DMS79 treated with DMSO at 0.1 percent for 48 hours (cell line): ENCODE results near the gene ZNF253.
"Not testable (repeated sequence)": the region's sequence is repeated elsewhere in the genome, so short reads cannot be mapped to it uniquely, and the experiment has no call there.

Experiments used
- DNase-seq: peaks from one replicate; lab custom pipeline; 2025; lab: John Stamatoyannopoulos, UW

Gene ZNF253

DNA sequence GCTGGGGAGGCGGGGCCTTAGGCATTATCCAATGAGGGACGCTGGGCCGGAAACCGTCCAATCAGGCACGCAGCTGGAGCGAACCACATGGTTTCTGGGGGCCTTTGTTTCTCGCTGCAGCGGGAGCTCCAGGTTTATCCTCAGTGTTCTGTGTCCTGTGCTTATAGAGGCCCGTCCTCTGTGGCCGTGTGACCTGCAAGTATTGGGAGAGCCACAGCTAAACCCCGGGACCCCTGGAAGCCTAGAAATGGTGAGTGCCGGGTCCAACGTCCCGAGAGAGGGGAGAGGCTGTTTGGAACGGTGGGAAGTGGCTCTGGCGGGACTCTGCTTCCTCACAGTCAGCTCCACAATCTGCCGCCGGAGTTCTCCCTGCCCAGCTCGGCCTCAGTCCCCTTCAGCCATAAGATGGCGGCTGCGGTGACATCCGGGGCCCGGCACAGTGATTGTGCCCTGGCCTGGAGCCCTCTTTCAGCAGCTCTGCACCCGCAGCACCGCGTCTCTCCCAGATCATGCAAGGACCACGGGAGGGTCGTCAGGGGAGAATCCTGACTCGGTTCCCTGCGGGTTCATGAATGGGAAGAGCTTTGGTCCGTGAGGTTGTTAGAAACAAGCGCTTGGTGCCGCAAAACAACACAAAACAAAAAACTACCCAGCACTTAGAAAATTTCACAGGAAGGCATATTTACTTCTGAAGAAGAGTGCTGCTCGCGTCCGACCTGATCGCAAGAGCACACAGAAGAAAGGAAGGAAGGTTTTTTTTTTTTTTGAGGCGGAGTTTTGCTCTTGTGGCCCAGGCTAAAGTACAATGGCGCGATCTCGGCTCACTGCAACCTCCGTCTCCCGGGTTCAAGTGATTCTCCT, at the start of gene ZNF253:
Gene ZNF253 (plus strand): TSS at position 133 of the 861 bp plus-strand sequence. CDS start 115 bp downstream, at position 248.
- peak; percentile 97 for DNase-seq

DNA sequence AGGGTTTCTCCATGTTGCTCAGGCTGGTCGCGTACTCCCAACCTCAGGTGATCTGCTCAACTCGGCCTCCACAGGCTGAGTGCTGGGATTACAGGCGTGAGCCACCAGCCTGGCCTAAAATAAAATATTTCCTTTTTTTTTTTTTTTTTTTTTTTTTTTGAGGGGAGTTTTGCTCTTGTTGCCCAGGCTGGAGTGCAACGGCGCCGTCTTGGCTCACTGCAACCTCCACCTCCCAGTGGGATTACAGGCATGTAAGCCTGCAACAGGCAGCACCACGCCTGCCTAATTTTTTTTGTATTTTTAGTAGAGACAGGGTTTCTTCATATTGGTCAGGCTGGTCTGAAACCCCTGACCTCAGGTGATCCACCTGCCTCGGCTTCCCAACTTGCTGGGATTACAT, 49.0 kb upstream of the ZNF253 start:
- DNase-seq: no peak

DNA sequence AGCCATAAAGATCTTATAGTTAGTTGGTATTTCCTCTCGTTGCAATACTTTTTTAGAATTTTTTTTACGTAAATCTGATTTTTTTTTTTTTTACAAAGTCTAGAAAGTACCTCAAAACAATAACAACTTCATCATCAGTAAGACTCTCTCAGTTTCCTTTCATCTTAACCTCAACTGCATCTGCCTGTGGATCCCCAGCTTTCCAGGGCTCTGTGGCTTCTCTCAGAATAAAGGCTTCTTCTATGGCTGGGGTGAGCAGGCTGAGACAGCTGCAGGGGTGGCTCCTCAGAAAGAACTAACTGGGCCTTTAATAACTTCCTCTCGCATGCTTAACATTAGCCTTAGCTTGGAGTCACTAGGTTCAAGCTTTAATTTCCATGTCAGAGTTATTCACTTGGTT, 48.3 kb upstream of the ZNF253 start:
- DNase-seq: no peak

DNA sequence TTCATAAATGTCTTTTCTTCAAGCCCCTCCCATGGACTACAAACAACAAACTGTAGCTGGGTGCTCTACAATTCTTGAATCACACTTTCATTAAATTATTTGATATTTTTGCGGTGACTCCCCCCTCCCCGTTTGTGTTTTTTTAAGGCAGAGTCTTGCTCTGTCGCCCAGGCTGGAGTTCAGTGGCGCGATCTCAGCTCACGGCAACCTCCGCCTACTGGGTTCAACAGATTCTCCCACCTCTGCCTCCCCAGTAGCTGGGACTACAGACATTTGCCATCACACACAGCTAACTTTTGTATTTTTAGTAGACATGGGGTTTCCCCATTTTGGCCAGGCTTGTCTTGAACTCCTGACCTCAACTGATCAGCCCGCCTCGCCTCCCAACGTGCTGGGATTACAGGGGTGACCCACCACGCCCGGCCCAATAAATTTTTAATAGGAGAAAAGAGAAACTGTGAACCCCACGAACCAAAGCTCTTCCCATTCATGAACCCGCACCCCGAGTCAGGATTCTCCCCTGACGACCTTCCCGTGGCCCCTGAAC, 44.8 kb upstream of the ZNF253 start:
- no peak for DNase-seq

DNA sequence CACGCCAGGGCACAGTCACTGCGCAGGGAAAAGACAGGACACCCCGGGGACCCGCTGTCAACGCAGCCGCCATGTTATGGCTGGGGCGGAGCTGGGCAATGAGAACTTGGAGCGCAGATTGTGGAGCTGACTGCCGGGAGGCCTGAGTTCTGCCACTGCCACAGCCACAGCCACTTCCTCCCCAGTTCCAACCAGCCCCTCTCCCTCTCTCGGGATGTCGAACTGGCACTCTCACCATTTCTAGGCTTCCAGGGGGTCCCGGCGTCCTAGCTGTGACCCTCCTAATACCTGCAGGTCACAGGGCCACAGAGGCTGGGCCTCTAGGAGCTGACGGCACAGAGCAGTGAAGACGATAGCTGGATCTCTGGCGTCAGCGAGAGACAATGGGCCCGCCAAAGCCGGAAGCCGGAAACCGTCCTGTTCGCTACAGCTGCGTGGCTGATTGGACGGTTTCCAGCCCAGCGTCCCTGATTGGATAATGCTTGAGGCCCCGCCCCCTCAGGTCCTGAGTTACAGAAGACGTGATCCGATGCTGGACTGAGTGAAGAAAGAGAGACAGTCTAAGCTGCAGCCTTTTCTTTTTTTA, 44.2 kb upstream of the ZNF253 start, which contains the start of gene ZNF506:
Gene ZNF506 (minus strand): TSS at position 385 of the 586 bp plus-strand sequence. CDS start 147 bp downstream, at position 238.
- DNase-seq: peak; percentile 96

DNA sequence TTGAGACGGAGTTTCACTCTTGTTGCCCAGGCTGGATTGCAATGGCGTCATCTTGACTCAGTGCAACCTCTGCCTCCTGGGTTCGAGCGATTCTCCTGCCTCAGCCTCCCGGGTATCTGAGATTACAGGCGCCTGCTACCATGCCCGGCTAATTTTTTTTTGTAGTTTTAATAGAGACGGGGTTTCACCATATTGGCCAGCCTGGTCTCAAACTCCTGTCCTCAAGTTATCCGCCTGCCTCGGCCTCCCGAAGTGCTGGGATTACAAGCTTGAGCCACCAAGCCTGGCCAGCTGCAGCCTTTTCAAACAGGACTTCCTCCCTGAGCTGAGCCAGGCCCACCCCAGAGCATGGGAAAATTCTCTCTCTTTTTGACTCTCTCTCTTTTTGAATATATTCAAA, 43.7 kb upstream of the ZNF253 start:
- DNase-seq: not testable (repeated sequence)

DNA sequence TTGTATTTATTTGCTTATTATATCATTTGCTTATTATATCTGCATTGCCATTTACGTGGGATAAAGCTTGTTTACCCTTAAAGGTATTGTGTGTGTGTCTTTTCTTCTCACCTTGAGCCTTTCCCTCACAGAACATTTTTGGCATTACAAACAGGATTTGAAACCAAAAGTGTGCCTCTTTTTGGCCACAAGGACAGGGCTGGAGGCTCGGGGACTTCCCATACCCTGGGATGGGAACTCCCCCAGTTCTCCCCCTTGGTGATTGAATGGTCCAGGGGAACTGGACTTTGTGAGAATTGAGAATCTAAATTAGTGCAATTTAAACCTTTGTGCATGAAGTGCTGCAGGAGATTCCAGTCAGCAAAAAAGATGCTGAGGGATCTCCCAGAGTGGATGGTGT, 41.8 kb upstream of the ZNF253 start:
- DNase-seq: no peak

DNA sequence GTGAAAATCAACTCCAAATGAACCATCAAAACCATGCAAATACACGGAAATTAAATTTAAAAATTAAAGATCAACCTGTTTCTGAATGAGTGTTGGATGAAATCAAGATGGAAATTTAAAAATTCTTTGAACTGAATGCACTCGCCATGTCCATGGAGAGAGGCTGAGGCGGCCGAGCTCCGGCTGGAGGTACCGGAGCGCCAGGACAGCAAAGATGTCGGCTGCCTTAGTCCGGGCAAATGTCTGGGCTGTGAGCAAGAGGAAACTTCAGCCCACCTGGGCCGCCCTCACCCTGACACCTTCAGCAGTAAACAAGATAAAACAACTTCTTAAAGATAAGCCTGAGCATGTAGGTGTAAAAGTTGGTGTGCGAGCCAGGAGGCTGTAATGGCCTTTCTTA, 38.8 kb upstream of the ZNF253 start:
- no peak for DNase-seq

DNA sequence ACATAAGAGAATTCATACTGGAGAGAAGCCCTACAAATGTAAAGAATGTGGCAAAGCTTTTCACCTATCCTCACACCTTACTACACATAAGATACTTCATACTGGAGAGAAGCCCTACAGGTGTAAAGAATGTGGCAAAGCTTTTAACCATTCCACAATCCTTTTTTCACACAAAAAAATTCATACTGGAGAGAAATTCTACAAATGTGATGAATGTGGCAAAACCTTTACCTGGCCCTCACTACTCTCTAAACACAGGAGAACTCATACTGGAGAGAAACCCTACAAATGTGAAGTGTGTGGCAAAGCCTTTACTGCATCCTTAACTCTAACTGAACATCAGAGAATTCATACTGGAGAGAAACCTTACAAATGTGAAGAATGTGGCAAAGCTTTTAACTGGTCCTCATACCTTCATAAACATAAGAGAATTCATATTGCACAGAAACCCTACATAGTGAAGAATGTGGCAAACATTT, 30.1 kb upstream of the ZNF253 start:
- DNase-seq: no peak

DNA sequence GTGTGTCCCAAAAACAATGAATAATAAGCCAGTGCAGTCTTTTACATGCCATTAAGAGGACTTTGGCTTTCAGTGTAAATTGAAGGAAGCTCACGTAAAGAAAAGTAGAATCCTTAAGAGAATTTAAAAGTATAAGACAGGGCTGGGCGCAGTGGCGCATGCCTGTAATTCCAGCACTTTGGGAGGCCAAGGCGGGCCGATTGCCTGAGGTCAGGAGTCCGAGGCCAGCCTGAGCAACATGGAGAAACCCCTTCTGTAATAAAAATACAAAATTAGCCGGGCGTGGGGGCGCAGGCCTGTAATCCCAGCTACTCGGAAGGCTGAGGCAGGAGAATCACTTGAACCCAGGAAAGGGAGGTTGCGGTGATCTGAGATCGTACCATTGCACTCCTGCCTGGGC, 17.9 kb upstream of the ZNF253 start:
- DNase-seq: no peak

DNA sequence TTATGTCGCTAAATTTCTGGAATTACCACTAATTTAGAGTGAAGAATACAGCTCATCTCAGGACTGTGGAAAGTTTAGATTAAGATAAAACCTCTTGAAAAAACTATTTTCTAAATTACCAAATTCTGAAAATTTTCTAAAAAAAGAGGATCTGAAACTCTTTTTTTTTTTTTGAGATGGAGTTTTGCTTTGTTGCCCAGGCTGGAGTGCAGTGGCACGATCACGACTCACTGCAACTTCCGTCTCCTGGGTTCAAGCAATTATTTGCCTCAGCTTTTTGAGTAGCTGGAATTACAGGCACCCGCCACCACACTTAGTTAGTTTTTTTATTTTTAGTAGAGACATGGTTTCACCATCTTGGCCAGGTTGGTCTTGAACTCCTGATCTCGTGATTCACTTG, 16.6 kb upstream of the ZNF253 start:
- no peak for DNase-seq

DNA sequence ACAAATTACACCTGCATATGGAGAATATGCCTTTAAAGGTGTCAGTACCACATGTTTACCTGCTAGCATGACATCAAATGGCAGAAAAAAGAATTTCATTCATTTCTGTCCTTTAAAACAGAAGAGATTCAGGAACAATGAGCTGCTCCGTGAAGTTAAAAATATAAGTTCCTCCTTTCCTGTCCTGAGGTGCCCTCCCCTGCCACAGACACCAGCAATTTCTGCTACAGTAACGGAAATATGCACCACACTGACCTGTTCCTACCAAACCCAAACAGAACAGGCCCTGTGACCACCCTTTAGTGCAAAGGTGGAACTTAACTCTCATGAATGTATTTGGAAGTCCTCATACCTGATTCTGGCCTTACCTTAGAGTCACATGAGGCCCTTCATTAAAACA, 13.9 kb upstream of the ZNF253 start:
- DNase-seq: not testable (repeated sequence)

DNA sequence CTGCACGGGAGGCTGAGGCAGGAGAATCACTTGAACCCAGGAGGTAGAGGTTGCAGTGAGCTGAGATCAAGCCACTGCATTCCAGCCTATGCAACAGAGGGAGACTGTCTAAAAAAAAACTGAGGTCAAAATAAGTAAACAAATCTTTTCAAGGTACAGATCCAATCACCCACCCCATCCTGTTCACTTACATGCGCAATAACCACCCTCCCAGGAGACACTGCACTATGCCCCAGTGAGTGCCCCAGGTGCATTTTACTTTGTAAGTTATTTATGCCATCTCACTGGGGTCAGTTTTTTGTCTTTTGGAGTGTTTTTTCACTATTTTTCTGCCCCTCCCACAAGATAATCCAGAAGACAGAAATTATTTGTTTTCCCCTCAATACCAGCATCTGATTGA, 6.9 kb upstream of the ZNF253 start:
- DNase-seq: no peak

DNA sequence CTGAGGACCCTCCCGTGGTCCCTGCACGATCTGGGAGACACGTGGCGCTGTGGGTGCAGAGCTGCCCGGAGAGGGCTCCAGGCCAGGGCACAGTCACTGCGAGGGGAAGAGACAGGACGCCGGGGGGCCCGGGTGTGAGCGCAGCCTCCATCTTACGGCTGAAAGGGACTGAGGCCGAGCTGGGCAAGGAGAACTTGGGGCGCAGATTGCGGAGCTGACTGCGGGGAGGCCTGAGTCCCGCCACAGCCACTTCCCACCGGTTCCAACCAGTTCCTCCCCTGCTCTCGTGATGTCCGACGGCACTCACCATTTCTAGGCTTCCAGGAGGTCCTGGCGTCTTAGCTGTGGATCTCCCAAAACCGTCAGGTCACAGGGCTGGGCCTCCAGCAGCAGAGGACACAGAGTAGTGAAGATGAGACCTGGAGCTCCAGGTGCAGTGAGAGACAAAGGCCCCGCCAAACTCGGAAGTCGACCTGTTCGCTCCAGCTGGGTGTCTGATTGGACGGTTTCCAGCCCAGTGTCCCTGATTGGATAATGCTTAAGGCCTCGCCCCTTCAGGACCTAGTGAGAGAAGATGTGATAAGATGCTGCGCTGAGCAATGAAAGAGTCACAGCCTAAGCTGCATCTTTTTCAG, 4.8 kb upstream of the ZNF253 start:
- DNase-seq: no peak

DNA sequence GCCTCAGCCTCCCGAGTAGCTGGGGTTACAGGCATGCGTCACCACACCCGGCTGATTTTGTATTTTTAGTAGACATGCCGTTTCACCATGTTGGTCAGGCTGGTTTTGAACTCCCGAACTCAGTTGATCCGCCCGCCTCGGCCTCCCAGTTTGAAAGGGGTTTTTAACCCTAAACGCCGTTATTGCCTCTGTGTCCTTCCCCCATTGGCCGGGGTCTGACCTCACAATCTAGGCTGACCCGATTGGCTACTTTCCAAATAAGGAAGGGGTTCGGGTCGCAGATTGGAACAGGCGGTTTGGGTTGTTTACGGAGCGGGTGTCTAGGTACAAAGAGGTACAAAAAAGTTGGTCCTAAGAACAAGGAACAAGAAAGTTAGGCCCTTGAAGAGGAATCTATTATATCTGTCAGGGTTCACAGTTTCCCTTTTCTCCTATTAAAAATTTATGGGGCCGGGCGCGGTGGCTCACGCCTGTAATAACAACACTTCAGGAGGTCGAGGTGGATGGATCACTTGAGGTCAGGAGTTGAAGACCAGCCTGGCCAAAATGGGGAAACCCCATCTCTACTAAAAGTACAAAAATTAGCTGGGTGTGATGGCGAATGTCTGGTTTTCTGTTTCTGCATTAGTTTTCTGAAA, 1.0 kb downstream of the ZNF253 start:
- DNase-seq: peak; percentile 47

DNA sequence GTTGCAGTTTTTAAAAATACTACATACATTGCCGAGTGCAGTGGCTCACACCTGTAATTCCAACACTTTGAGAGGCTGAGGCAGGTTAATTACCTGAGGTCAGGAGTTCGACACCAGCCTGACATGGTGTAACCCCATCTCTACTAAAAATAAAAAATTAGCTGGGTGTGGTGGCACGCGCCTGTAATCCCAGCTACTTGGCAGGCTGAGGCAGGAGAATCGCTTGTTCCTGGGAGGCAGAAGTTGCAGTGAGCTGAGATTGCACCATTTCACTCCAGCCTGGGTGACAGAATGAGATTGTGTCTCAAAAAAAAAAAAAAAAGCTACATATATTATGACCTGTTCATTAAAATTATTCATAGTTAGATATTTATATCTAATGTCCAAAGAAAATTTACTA, 4.4 kb downstream of the ZNF253 start:
- not testable (repeated sequence) for DNase-seq

DNA sequence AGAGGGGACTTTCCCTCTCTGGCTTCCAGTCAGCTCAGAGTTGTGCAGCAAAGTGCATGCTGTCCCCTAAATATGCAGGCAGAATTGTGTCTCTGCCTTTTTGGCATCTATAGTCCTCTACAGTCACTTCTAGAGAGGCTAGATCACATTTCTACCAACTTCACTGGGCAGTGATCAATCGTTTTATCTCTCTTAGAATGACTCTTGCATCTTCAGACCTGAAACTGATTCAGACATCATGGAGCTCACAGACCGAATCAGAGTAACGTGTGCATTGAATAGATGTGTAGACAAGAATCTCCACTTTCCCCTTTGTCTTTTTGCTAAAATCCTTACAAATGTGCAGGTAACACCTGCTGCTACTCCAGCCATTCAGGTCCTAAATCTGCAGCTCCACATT, 6.2 kb downstream of the ZNF253 start:
- no peak for DNase-seq

DNA sequence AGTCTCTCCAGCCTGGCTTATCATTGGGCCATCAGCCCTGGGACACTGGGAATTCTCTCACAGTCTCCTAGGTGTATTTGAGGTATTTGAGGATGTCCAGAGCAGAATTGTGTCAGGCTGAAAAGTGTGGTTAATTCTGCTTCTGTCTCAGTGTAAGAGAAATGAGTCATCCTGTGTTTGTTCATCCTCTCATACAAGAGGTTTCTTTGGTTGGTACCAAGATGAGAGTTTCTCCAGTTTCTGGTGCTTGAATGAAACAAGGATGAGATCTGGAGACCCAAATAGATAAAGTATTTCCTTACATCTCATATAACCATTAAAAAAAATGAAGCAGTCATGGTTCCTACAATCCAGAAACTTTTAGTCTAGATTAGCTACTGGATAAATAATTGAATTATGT, 7.7 kb downstream of the ZNF253 start:
- no peak for DNase-seq

DNA sequence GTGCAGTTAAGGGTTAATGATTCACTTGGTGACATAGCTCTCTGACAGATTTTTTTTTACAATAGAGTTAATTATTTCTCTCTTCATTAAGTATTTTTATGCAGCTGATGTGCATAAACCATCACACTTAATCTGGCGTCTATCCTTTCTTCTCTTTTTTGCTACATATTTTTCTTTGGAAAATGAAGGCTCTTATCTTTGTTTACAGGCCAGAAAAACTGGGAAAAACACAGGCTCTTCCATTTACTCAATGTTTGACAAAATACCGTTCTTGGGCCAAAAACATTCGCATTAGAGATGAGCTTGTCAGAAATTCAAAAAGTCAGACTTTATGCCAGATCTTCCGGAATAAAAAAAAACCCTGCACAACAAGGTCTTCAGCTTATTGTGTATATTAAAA, 12.0 kb downstream of the ZNF253 start:
- no peak for DNase-seq

DNA sequence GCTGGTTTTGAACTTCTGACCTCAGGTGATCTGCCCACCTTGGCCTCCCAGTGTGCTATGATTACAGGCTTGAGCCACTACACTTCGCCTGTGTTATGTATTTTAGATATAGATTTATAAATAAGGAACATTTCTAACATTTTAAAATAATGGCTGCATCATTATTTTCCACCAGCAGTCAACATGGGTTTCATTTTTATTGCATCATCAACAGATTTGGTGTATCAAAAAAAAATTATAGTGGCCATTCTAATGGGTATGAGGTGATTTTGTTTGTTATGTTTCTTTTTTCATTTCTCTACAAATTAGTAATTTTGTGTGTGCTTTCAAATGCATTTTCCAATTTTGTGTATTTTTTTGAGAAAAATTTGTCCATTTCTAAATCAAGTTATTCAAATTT, 18.9 kb downstream of the ZNF253 start:
- no peak for DNase-seq

DNA sequence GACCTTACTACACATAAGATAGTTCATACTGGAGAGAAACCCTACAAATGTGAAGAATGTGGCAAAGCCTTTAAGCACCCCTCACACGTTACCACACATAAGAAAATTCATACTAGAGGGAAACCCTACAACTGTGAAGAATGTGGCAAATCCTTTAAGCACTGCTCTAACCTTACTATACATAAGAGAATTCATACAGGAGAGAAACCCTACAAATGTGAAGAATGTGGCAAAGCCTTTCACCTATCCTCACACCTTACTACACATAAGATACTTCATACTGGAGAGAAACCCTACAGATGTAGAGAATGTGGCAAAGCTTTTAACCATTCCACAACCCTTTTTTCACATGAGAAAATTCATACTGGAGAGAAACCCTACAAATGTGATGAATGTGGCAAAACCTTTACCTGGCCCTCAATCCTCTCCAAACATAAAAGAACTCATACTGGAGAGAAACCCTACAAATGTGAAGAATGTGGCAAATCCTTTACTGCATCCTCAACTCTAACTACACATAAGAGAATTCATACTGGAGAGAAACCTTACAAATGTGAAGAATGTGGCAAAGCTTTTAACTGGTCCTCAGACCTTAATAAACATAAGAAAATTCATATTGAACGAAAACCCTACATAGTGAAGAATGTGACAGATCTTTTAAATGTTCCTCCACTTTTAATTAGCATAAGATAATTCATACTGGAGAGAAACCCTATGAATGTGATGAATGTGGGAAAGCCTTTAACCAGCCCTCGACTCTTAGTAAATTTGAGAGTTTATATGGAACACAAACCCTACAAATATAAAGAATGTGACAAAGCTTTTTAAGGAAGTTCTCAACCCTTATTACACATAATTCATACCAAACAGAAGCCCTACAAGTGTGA, 26.6 kb downstream of the ZNF253 start:
- DNase-seq: not testable (repeated sequence)
